ENCODE data around the gene FFAR3.

The FFAR3 gene

DNA sequence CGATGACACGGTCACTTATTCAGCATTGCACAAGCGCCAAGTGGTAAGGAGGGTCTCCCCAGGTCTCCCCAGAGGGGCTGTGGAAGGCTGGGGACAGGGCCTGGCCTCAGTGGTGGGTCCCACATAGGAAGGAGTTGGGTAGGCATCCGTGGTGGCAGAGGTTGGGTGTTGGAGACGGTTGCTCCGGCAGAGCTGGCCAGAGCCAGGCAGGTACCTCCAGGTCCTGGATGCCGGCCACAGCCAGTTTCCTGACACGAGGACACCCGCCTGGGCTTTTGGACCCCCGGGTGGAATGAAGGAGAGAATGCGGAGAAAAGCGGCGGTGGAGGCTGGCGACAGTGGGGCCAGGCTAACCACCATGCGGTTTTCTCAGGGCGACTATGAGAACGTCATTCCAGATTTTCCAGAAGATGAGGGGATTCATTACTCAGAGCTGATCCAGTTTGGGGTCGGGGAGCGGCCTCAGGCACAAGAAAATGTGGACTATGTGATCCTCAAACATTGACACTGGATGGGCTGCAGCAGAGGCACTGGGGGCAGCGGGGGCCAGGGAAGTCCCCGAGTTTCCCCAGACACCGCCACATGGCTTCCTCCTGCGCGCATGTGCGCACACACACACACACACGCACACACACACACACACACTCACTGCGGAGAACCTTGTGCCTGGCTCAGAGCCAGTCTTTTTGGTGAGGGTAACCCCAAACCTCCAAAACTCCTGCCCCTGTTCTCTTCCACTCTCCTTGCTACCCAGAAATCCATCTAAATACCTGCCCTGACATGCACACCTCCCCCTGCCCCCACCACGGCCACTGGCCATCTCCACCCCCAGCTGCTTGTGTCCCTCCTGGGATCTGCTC lies 11.8 kb upstream of the FFAR3 start:
- no peaks in the 10 kb centered on the region for H3K9me3 Mint-ChIP-seq
- peaks cover 47% of the 10 kb centered on the region for H3K27me3 Mint-ChIP-seq (ENCODE audit: low read depth, poor library complexity)
- no peak overlapping the region for H3K4me3 Mint-ChIP-seq
- H3K36me3 Mint-ChIP-seq (ENCODE audit: low read depth) = no peaks in the 10 kb centered on the region
- TF ChIP-seq CTCF (IDR thresholded peaks at IDR 0.05) = no peak
- H3K27ac Mint-ChIP-seq = no peak overlapping the region
- peaks cover 67% of the 10 kb centered on the region for H3K4me1 Mint-ChIP-seq
- DNase-seq = no peak

DNA sequence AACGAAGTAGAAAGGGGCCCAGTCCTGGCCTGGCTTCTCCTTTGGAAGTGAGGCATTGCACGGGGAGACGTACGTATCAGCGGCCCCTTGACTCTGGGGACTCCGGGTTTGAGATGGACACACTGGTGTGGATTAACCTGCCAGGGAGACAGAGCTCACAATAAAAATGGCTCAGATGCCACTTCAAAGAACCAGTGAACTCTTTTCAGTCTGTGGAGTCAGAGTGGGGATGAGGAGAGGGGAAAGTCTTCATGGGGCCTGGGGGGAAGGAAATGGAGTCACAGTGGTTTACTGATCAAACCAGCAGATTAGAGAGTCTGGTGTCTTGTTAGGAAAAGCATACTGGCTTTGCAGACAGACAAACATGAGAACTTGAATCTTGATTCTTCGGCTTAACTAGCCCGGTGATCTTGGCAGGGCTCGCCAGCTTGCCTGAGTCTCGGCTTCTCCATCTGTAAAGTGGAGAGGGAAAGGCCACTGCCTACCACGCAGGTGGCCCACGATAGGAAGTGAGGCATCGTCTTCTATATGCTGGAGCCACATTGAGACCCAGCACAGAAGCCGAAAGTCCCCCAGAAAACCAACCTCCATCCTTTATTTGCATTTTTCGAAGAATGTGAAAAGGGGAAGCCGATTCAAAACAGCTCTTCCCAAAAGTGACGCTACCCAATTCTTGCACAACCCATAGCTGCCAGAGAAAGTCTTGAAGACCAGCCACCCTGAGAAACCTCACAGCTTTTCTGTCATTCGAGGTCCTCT lies 10.9 kb upstream of the FFAR3 start, which contains the start of gene FFAR1:
Gene FFAR1, plus strand, starts transcription at position 732 of the 759 bp plus-strand sequence. CDS start 3,650 bp downstream, outside the sequence.
- peak within 1 kb of the TSS; percentile 77 for H3K27ac Mint-ChIP-seq
- no peak for DNase-seq
- no peaks in the 10 kb centered on the region for H3K9me3 Mint-ChIP-seq
- no peak within 1 kb of the TSS for H3K4me3 Mint-ChIP-seq
- no peaks in the 10 kb centered on the region for H3K36me3 Mint-ChIP-seq (ENCODE audit: low read depth)
- H3K4me1 Mint-ChIP-seq = peaks cover 65% of the 10 kb centered on the region
- peaks cover 47% of the 10 kb centered on the region for H3K27me3 Mint-ChIP-seq (ENCODE audit: low read depth, poor library complexity)
- TF ChIP-seq CTCF (IDR thresholded peaks at IDR 0.05) = no peak

DNA sequence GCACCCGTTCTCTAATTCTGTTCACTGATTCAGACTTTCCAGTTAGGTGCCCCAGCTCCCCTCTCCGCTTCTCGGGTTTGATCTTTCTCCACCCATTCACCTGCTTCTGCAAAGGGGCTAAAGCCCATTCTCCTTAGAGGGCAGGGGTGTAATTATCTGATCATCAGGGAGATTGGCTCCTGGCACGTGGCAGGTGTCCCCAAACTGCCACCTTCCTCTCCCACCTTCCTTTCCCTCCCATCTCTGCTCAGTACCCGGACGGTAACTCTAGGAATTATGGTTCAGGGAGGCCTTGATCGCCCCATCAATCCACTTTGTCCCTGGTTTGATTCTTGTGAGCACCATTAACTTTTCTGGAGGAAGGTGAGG lies 10.3 kb upstream of the FFAR3 start:
- Mint-ChIP-seq H3K4me3 (no peak overlapping the region), H3K36me3 (ENCODE audit: low read depth) (no peaks in the 10 kb centered on the region), H3K27me3 (ENCODE audit: low read depth, poor library complexity) (peaks cover 49% of the 10 kb centered on the region), H3K4me1 (peaks cover 67% of the 10 kb centered on the region), H3K27ac (no peak overlapping the region), H3K9me3 (no peaks in the 10 kb centered on the region)
- TF ChIP-seq CTCF (IDR thresholded peaks at IDR 0.05) = no peak
- no peak for DNase-seq

DNA sequence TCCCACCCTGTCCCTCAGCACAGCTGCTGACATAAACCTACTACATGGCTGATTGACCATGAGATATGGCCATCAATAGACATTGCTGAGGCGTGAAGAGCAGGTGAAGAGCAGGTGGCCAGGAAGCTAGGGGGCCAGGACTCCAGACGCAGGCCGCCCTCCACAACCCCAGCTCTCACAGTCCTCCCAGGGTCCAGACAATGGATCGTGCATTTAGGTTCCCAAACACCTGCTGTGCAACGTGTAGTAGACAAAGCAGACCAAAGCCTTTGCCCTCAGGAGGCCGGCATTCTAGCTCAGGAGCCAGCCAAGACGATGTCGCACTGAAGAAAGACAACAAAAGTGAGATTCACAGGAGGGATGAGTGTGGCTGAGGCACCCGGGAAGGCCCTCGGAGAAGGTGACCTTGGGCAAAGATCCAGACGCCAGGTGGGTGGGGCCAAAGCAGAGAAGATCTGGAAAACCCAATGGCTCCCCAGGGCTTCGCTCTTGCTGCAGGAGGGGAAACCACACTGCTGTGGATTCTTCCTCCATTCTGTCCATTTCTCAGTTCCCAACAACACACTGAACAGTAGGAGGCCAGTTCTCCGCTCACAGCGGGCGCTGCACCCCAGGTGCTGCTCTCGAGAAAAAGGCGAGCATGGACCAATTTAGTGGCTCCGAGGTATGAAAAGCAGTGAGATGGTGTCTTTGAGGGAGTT lies 9.2 kb upstream of the FFAR3 start:
- Mint-ChIP-seq H3K4me1 (peaks cover 62% of the 10 kb centered on the region), H3K27me3 (ENCODE audit: low read depth, poor library complexity) (peaks cover 43% of the 10 kb centered on the region), H3K36me3 (ENCODE audit: low read depth) (no peaks in the 10 kb centered on the region), H3K27ac (no peak overlapping the region), H3K9me3 (no peaks in the 10 kb centered on the region), H3K4me3 (peak overlapping the region; percentile 25)
- TF ChIP-seq CTCF (IDR thresholded peaks at IDR 0.05) = no peak
- no peak for DNase-seq

- TF ChIP-seq CTCF (IDR thresholded peaks at IDR 0.05) = no peak
- DNase-seq = no peak
- no peaks in the 10 kb centered on the region for H3K36me3 Mint-ChIP-seq (ENCODE audit: low read depth)
- H3K4me1 Mint-ChIP-seq = peaks cover 62% of the 10 kb centered on the region
- no peaks in the 10 kb centered on the region for H3K9me3 Mint-ChIP-seq
- H3K27ac Mint-ChIP-seq = no peak overlapping the region
- peaks cover 40% of the 10 kb centered on the region for H3K27me3 Mint-ChIP-seq (ENCODE audit: low read depth, poor library complexity)
- peak overlapping the region; percentile 11 for H3K4me3 Mint-ChIP-seq
Observed at GRCh38 chr19:35349614-35350521, 8.4 kb upstream of the FFAR3 start.

All from nephron progenitor cell (in vitro differentiated cells).